GM12892 (cell line): ENCODE measurements around the gene CSRP1.

ENCODE experiments used
- POLR2A ChIP-seq: IDR thresholded peaks from 2 replicates; pipeline ENCODE4 v1.6.1; 2011; ENCODE audit warnings: low read depth, low read length, control low read depth
- POLR2AphosphoS5 ChIP-seq: IDR thresholded peaks from 2 replicates; pipeline ENCODE4 v1.6.1; 2011; ENCODE audit warnings: low read depth, low read length, control low read depth
- TAF1 ChIP-seq: IDR thresholded peaks from 2 replicates; pipeline ENCODE4 v1.6.1; 2011; ENCODE audit warnings: low read depth, mild to moderate bottlenecking, control low read depth, low read length, borderline replicate concordance

DNA sequence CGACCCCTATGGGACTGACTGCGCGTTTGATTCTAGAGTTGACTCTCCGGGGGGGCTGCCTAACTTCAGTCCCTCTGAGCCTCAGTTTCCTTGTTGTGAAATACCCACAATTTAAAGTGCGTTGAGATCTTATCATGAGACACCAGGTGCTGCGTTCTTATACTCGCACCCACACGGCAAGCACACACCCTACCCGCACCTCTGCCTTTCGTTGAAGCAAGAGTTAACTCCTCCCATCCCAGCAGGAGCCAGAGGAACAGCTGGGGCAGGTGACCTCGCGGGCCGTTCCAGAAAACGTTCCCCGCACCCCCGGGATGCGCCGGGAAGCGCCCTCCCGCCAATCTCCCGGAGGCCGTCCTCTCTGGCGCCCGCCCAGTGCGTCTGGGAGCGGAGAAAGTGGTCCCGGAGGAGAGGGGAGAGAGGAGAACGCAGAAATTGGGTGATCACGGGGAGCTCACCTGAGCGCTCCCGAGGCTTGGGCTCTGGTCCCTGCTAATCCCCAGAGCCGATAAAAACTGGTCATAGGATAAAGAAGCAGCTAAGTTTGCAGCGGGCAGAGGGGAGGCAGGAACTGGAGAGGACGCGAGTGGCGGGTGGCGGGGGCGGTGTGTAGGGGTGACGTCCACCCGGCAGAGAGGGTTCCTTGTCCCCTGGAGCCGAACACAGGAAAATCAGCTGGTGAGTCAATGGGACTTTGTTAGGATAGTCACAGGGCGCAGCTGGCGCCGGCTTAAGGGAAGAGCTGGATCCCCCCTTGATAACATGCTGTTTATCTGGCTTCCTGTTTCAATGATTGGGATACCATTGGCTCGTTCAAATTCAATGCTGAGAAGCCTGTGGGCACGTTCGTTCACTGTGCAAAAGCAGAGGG lies 32.9 kb upstream of the CSRP1 start:
- TF ChIP-seq TAF1 (no peak), POLR2A (no peak), POLR2AphosphoS5 (no peak)
